NCI-H146 treated with DMSO at 0.1 percent for 48 hours (cell line): ENCODE results near the gene FAM118A.
A peak's percentile ranks its signal among the peaks of the same experiment; 100 is the strongest.
"Not testable (repeated sequence)": the region's sequence is repeated elsewhere in the genome, so short reads cannot be mapped to it uniquely, and the experiment has no call there.

Experiments used
- DNase-seq: peaks from one replicate; lab custom pipeline; 2025; ENCODE audit not compliant: unreplicated experiment; lab: John Stamatoyannopoulos, UW

FAM118A gene

DNA sequence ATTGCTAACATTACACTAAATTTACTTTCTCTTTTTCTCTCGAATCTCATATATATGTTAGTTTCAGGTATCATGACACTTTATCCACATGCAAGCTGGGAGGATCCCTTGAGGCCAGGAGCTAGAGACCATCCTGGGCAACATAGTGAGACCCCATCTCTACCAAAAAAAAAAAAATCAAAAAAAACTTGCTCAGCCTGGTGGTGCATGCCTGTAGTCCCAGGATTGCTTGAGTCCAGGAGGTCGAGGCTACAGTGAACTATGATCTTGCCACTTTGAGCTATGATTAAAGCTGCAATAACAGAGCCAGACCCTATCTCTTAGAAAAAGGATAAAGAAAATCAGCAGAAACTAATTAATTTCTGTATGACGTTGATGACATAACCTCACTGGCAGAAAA is 28.7 kb upstream of the FAM118A start:
- no peak for DNase-seq

- DNase-seq = peak; percentile 19
Observed at GRCh38 chr22:45284705-45285262, 24.9 kb upstream of the FAM118A start, which contains the start of gene UPK3A. Gene UPK3A (plus strand): TSS chr22:45284949. CDS start chr22:45285014, 65 bp downstream.

- no peak for DNase-seq
Observed at GRCh38 chr22:45285263-45286058, 24.3 kb upstream of the FAM118A start.

DNA sequence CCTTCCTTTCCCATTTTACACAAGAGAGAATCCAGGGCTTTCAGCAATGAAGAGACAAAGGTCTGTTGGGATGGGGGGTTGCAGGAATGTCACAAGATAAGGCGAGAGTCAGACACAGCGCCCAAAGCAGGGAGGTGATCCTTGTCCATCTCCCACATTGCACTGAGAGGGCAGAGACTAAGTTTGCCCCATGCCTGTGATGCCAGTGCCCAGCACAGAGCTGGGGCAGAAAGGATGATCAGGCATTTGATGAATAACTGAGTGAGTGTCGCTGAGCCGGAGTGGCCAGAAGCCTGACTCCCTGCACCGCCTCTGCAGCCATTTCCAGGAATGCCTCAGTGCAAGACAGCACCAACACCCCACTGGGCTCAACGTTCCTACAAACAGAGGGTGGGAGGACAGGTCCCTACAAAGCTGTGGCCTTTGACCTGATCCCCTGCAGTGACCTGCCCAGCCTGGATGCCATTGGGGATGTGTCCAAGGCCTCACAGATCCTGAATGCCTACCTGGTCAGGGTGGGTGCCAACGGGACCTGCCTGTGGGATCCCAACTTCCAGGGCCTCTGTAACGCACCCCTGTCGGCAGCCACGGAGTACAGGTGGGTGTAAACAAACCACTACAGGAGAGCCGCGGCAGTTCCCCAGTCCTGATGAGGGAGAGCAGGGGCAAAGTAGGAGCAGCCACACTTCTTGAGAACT is 22.7 kb upstream of the FAM118A start:
- no peak for DNase-seq

DNA sequence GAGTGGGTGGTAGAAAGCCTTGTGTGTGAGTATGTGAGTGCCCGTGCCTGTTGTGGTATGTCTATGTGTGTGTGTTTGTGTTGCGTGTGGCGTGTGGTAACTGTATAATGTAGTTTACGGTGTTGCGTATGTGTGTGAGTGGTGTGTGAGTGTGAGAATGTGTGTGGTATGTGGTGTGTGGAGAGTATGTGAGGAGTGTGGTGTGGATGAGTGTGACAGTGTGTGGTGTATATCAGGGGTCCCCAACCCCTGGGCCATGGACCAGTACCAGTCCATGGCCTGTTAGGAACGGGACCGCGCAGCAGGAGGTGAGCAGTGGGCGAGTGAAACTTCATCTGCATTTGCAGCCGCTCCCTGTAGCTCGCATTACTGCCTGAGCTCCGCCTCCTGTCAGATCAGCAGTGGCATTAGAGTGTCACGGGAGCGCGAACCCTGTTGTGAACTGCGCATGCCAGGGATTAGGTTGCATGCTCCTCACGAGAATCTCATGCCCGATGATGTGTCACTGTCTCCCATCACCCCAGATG is 19.3 kb upstream of the FAM118A start:
- DNase-seq = no peak

GRCh38 chr22:45291061-45291930 is 18.4 kb upstream of the FAM118A start:
- no peak for DNase-seq

- no peak for DNase-seq
Observed at GRCh38 chr22:45291931-45292290, 17.8 kb upstream of the FAM118A start.

DNA sequence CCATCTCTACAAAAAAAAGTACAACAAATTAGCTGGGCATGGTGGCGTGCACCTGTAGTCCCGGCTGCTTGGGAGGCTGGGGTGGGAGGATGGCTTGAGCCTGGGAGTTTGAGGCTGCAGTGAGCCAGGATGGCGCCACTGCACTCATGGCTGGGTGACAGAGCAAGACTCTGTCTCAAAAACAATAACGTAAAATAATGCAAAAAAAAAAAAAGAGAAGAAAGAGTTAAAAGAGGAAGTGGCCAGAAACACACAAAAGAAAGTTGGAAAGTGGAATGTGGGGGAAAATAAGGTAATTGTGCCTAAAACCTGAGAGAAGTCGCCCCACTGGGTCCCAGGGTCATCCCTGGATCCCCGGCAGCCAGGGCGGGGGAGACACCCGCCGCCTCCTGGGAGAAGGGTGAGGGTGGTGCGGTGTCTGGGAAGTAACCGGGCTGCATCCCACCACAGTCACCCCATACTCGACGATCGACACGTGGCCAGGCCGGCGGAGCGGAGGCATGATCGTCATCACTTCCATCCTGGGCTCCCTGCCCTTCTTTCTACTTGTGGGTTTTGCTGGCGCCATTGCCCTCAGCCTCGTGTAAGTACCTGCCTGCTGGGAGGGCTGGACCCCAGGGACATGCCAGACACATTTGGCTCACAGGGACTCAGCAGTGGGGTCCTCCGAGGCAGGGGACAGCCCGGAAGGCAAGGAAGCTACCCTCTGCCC is 16.8 kb upstream of the FAM118A start:
- DNase-seq = no peak

- no peak for DNase-seq
Observed at GRCh38 chr22:45294030-45294429, 15.7 kb upstream of the FAM118A start.

- DNase-seq = not testable (repeated sequence)
Observed at GRCh38 chr22:45295004-45295403, 14.7 kb upstream of the FAM118A start.

DNA sequence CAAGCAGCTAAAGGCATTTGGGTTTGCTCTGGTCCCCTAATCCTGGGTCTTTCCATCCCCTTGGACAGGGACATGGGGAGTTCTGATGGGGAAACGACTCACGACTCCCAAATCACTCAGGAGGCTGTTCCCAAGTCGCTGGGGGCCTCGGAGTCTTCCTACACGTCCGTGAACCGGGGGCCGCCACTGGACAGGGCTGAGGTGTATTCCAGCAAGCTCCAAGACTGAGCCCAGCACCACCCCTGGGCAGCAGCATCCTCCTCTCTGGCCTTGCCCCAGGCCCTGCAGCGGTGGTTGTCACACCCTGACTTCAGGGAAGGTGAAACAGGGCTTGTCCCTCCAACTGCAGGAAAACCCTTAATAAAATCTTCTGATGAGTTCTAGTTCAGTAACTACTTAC is 14.2 kb upstream of the FAM118A start:
- DNase-seq = no peak

- no peak for DNase-seq
Observed at GRCh38 chr22:45296628-45297297, 13.0 kb upstream of the FAM118A start.

DNA sequence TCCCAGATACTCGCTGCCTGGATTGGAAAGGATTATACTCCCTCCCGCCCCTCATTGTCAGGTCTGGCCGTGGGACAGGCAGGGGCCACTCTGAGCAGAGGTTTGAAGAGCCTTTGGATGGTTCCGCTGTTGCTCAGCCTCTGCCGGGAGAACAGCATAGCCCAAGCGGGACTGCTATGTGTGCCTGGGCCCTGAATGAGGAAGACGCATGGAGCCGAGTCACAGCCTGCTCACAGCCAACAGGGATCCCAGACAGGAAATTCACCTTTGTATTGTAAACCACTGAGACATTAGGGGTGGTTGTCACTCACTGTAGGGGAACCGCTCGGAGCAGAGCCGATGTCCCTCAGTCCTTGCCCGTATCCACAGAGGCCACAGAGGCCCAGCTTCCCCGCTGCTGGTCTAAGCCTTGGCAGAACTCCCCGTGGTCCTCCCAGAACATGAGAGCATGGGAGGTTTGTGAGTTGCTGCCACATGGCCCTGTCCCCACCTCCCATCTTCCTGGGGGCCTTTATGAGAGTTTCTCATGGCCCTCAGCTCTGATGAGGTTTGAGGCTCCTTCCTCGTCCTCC is 10.7 kb upstream of the FAM118A start:
- DNase-seq = no peak

DNA sequence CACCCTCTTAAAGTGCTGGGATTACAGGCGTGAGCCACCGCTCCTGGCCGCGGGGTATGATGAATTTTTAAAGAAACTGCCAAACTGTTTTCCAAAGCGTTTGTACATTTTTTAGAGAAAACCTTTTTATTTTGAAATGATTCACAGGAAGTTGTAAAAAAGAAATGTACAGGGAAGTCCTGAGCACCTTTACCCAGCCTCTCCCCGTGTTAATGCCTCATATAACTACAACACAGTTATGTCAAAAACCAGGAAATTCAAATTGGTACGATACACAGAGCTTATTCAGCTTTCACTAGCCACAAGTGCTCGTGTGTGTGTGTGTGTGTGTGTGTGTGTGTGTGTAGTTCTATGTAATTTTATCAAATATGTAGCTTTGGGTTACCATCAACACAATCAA is 7.0 kb upstream of the FAM118A start:
- no peak for DNase-seq

- DNase-seq = no peak
Observed at GRCh38 chr22:45303181-45303580, 6.6 kb upstream of the FAM118A start.

DNA sequence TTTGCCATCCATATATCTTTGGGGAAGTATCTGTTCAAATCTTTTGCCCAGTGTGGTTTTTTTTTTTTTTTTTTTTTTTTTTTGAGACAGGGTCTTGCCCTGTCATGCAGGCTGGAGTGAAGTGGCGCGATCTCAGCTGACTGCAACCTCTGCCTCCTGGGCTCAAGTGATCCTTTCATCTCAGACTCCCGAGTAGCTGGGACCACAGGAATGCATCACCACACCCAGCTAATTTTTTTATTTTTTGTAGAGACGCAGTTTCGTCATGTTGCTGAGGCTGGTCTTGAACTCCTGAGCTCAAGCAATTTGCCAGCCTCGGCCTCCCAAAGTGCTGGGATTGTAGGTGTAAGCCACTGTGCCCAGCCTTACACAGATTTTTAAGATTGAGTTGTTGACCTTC is 4.8 kb upstream of the FAM118A start:
- DNase-seq = no peak

- no peak for DNase-seq
Observed at GRCh38 chr22:45305456-45306075, 4.2 kb upstream of the FAM118A start.

- DNase-seq = no peak
Observed at GRCh38 chr22:45306139-45306538, 3.6 kb upstream of the FAM118A start.

DNA sequence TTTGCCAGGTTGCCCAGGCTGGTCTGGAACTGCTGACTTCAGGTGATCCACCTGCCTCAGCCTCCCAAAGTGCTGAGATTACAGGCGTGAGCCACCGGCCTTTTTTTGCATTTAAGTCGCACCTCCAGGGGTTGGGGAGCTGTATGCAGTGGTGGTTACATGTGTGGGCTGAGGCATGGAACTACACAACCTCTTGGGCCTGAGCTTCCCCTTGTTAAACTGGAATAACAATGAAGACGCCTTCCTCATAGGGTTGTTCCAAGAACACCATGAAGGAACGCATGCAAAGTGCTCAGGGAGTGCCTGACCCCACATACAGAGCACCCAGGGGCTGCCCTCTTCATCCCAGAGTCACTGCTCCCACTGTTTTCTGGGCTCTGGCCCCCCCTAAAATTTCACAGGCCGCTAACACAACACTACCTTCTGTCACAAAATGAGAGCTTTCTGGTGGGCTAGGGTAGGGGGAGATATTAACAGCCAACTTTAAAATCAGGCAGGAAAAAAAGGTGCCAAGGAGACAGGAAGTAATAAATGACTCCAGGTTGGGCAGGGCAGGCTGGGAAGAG is 1.3 kb upstream of the FAM118A start:
- no peak for DNase-seq
